A549 (cell line): ENCODE measurements around the gene P4HA1. TPM values are rescaled to one million over a fixed set of nuclear protein-coding genes. Genes with fewer than 3 reads are reported as not detected.

Experiments used
- ATAC-seq, 2 experiments: fragments of 200-7000 bp in 1 of 2; fragments of >200 bp in 1 of 2; cut with Nextera tagmentation in 1 of 2; cut with Tn5 transposase in 1 of 2; 3 replicates each; pipeline versions ENCODE4 v1.8.0 to v1.9.1; 2018 to 2020; ENCODE audit warnings: mild to moderate bottlenecking in 1 of 2, moderate library complexity in 1 of 2
- CTCF ChIA-PET: fragments of 300-600 bp; sonication (Branson Sonifier 250); formaldehyde crosslinking; extraction: SDS; loops from one replicate; lab custom pipeline; 2021; ENCODE audit warnings: antibody characterized with exemption, inconsistent platforms; lab: Yijun Ruan, JAX
- POLR2A ChIA-PET: fragments of 350-600 bp; formaldehyde crosslinking; extraction: SDS; loops from one replicate; lab custom pipeline; 2021; ENCODE audit warnings: antibody characterized with exemption, inconsistent platforms; lab: Yijun Ruan, JAX
- DNase-seq, 2 experiments: peaks; one replicate each; pipeline versions ENCODE4 v3.0.0 to v3.0.0-alpha.2; 2011 to 2016; ENCODE audit warnings: low read depth in 1 of 2, low spot score in 1 of 2
- FAIRE-seq: peaks from 2 replicates; lab custom pipeline; 2011; peaks lifted over from hg19 to GRCh38; lab: Jason Lieb, UNC
- H3K27ac ChIP-seq, 2 experiments: fragments of >200 bp; sonication (Bioruptor Twin); formaldehyde crosslinking; 3 replicates each; pipeline ENCODE4 v1.5.1; 2016 to 2017
- H3K4me1 ChIP-seq: fragments of >200 bp; sonication (Bioruptor Twin); formaldehyde crosslinking; 3 replicates; pipeline ENCODE4 v1.6.1; 2016
- H3K4me2 ChIP-seq: fragments of >200 bp; sonication (Bioruptor Twin); formaldehyde crosslinking; 3 replicates; pipeline ENCODE4 v1.6.1; 2016
- H3K4me3 ChIP-seq: fragments of >200 bp; sonication (Bioruptor Twin); formaldehyde crosslinking; 3 replicates; pipeline ENCODE4 v1.5.1; 2016
- H3K9me3 ChIP-seq: fragments of >200 bp; sonication (Bioruptor Twin); formaldehyde crosslinking; 3 replicates; pipeline ENCODE4 v1.6.1; 2016
- BCL3 ChIP-seq: fragments of >200 bp; sonication (Bioruptor Twin); formaldehyde crosslinking; IDR thresholded peaks from 3 replicates; pipeline ENCODE4 v1.6.1; 2016
- CHD4 ChIP-seq: fragments of 200-600 bp; sonication (generic); IDR thresholded peaks from 2 replicates; pipeline ENCODE4 v1.6.1; 2016; ENCODE audit warnings: antibody characterized with exemption, mild to moderate bottlenecking, borderline replicate concordance
- EHMT2 ChIP-seq: fragments of 200-600 bp; sonication (generic); IDR thresholded peaks from 2 replicates; pipeline ENCODE4 v1.6.1; 2016; ENCODE audit warnings: antibody characterized with exemption, low read depth, mild to moderate bottlenecking, moderate library complexity
- FOSL2 ChIP-seq, 2 experiments: fragments of 450-650 bp in 1 of 2; fragments of >200 bp in 1 of 2; sonication (Bioruptor Twin) in 1 of 2; formaldehyde crosslinking; IDR thresholded peaks; 2 replicates each; pipeline versions ENCODE4 v1.5.0 to v1.6.1; 2016 to 2020; ENCODE audit warnings: mild to moderate bottlenecking in 1 of 2, moderate library complexity in 1 of 2
- HDAC2 ChIP-seq: fragments of 200-600 bp; sonication (generic); IDR thresholded peaks from 2 replicates; pipeline ENCODE4 v1.6.1; 2016
- HEYL ChIP-seq: fragments of 250-450 bp; sonication (Bioruptor Pico); IDR thresholded peaks from 2 replicates; pipeline ENCODE4 v1.8.0; 2021; ENCODE audit warnings: mild to moderate bottlenecking, moderate library complexity
- HOXA7 ChIP-seq: fragments of 250-450 bp; sonication (Bioruptor Pico); IDR thresholded peaks from 2 replicates; pipeline ENCODE4 v1.5.0; 2020; ENCODE audit warnings: mild to moderate bottlenecking, moderate library complexity
- JUN ChIP-seq, 2 experiments: fragments of >200 bp; sonication (Bioruptor Twin); formaldehyde crosslinking; IDR thresholded peaks; 2 replicates in 1 of 2; 3 replicates in 1 of 2; pipeline ENCODE4 v1.6.1; 2016 to 2017
- KDM1A ChIP-seq: fragments of 200-600 bp; sonication (generic); IDR thresholded peaks from 2 replicates; pipeline ENCODE4 v1.6.1; 2016; ENCODE audit warnings: low read depth, mild to moderate bottlenecking
- NFE2L2 ChIP-seq: fragments of 150-350 bp; conservative IDR thresholded peaks from 2 replicates; pipeline ENCODE4 v1.6.1; 2014; ENCODE audit warnings: low read length
- PBX3 ChIP-seq: IDR thresholded peaks from 2 replicates; pipeline ENCODE4 v1.6.1; 2012
- POLR2AphosphoS2 ChIP-seq: conservative IDR thresholded peaks from 2 replicates; pipeline ENCODE4 v1.6.1; 2012; ENCODE audit warnings: low read length, improper control_type of control experiment, inconsistent platforms
- REST ChIP-seq: fragments of 200-600 bp; sonication (generic); IDR thresholded peaks from 2 replicates; pipeline ENCODE4 v1.6.1; 2016; ENCODE audit warnings: antibody characterized with exemption, mild to moderate bottlenecking, moderate library complexity
- RNF2 ChIP-seq: fragments of 200-600 bp; sonication (generic); IDR thresholded peaks from 2 replicates; pipeline ENCODE4 v1.6.1; 2016; ENCODE audit warnings: low read depth, mild to moderate bottlenecking, antibody characterized with exemption, moderate library complexity, borderline replicate concordance
- SMC3 ChIP-seq: fragments of >200 bp; sonication (Bioruptor Twin); formaldehyde crosslinking; IDR thresholded peaks from 3 replicates; pipeline ENCODE4 v1.6.1; 2018; ENCODE audit warnings: inconsistent platforms
- TFCP2L1 ChIP-seq: fragments of 250-450 bp; sonication (Bioruptor Pico); IDR thresholded peaks from 2 replicates; pipeline ENCODE4 v1.5.0; 2021; ENCODE audit warnings: mild to moderate bottlenecking
- ZC3H11A ChIP-seq: fragments of 450-650 bp; IDR thresholded peaks from 2 replicates; pipeline ENCODE4 v1.6.1; 2014; ENCODE audit warnings: antibody characterized with exemption, mild to moderate bottlenecking
- ZNF302 ChIP-seq: fragments of 250-450 bp; sonication (Bioruptor Pico); IDR thresholded peaks from 2 replicates; pipeline ENCODE4 v1.9.0; 2021; ENCODE audit warnings: inconsistent platforms, mild to moderate bottlenecking, moderate library complexity
- WGBS: methylation state at CpG from one replicate; pipeline ENCODE4 v1.1.6; 2017; ENCODE audit errors: missing lambda C conversion rate; 5-methylcytosine and 5-hydroxymethylcytosine counted together
- polyA plus RNA-seq, 4 experiments: library from polyadenylated mRNA; depleted of rRNA in 3 of 4; stranded (reverse); fragments of >200 nt; fragmentation: RNase III in 1 of 4; extraction: RNeasy Plus Mini Kit Qiagen cat#74134 plus additional on column Dnase treatment in 1 of 4; gene quantifications; 2 replicates in 3 of 4; 3 replicates in 1 of 4; pipeline ENCODE4 v1.2.3, GENCODE V29; 2011 to 2017
- TF ChIP-seq, protein P1 (sequence below): IDR thresholded peaks from 2 replicates; pipeline ENCODE4 v1.6.1; 2012; ENCODE audit warnings: low read depth, borderline replicate concordance

P4HA1 gene
- polyA plus RNA-seq, 2 of the 4 experiments (the other 2 are of a cell fraction), result 23.7 to 49.0 TPM

DNA sequence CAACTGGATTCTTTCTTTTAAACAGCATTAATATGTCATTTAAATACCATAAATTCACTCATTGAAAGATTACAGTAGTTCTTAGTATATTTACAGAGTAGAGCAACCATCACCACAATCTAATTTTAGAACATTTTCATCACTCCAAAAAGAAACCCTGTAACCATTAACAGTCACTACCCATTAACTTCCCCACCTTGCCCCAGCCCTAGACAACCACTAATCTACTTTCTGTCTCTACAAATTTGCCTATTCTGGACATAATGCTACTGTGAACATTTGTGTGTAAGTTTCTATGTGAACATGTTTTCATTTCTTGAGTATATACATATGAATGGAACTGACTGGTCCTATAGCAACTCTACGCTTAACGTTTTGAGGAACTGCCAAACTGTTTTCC lies 42.4 kb downstream of the P4HA1 start:
- ChIA-PET POLR2A (no interaction called here), CTCF (no interaction called here)
- TF ChIP-seq TFCP2L1 (CRISPR knock-in tag), result no peak
- TF ChIP-seq JUN (IDR thresholded peaks at IDR 0.05), result no peak
- no peak for TF ChIP-seq RNF2
- TF ChIP-seq FOSL2 (IDR thresholded peaks at IDR 0.05), result no peak
- no peak for TF ChIP-seq FOSL2 (CRISPR knock-in tag; IDR thresholded peaks at IDR 0.05)
- TF ChIP-seq REST, result no peak
- TF ChIP-seq, protein P1, sequence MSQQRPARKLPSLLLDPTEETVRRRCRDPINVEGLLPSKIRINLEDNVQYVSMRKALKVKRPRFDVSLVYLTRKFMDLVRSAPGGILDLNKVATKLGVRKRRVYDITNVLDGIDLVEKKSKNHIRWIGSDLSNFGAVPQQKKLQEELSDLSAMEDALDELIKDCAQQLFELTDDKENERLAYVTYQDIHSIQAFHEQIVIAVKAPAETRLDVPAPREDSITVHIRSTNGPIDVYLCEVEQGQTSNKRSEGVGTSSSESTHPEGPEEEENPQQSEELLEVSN, result no peak
- no peak for TF ChIP-seq HOXA7
- TF ChIP-seq PBX3, result no peak
- TF ChIP-seq CHD4, result no peak
- TF ChIP-seq HEYL, result no peak
- TF ChIP-seq NFE2L2, result no peak
- no peak overlapping the region for H3K4me2 ChIP-seq
- no peaks in the 10 kb centered on the region for H3K9me3 ChIP-seq
- no peak for ATAC-seq
- DNase-seq, result no peak
- no peaks in the 10 kb centered on the region for H3K4me1 ChIP-seq
- FAIRE-seq, result no peak
- H3K4me3 ChIP-seq, result no peak overlapping the region
- H3K27ac ChIP-seq, result no peak overlapping the region
- WGBS, result 96% methylated on average over 2 of the region's 2 CpGs

DNA sequence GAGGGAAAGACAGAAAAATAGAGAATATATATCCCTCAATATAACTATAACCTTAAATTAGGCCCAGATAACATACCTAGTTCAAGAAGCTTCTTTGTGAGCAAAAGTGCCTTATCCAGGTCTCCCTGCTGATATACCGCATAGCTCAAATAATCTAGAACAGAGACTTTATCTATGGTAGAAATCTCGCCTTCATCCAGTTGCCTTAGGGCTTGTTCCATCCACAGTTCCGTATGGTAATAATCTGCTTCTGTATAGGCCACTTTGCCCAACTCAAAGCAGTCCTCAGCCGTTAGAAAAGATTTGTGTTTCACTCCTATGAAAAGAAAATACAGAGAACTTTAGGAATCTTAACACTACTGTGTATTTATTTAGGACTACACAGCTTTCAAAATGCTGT lies 43.4 kb downstream of the P4HA1 start:
- WGBS, result 90% methylated on average over 4 of the region's 4 CpGs
- TF ChIP-seq CHD4 (no peak), ZNF302 (no peak), ZC3H11A (no peak), POLR2AphosphoS2 (no peak), SMC3 (no peak), BCL3 (no peak), HDAC2 (no peak), KDM1A (no peak), EHMT2 (no peak), HOXA7 (no peak)
- H3K4me2 ChIP-seq, result no peak overlapping the region
- H3K9me3 ChIP-seq, result no peaks in the 10 kb centered on the region
- no peak overlapping the region for H3K27ac ChIP-seq
- no peak for ATAC-seq
- peak; percentile 46 for FAIRE-seq
- no peaks in the 10 kb centered on the region for H3K4me1 ChIP-seq
- ChIA-PET CTCF (interaction anchor here (0.9 to 1.0 kb wide), 2 partner anchors 8 to 195 kb away, joined by 3 to 6 read pairs; no protein-coding TSS in a partner anchor), POLR2A (no interaction called here)
- no peak for DNase-seq
- no peak overlapping the region for H3K4me3 ChIP-seq
